SK-MEL-5 (cell line): Measurements from ENCODE around the gene POLR3E. TPM values are rescaled to one million over a fixed set of nuclear protein-coding genes. Genes with fewer than 3 reads are reported as not detected.
"Not testable (repeated sequence)": the region's sequence is repeated elsewhere in the genome, so short reads cannot be mapped to it uniquely, and the experiment has no call there.

Experiments used
- DNase-seq: peaks from one replicate; pipeline ENCODE4 v3.0.0-alpha.2; 2016; ENCODE audit warnings: low read depth, low spot score
- in situ Hi-C: cut with HindIII; loops from 2 replicates; pipeline ENCODE4 v1.10.0; 2016; ENCODE audit warnings: low sequenced_read_pairs, high pct_unique_total_duplicates, low pct_unique_long_range_greater_than_20kb
- total RNA-seq: library from RNA; depleted of rRNA; stranded (reverse); fragments of >200 nt; shearing (Covaris generic); gene quantifications from 2 replicates; pipeline ENCODE4 v1.2.3, GENCODE V29; 2014

The POLR3E gene
- total RNA-seq, 1 experiment from 2014 or later, result 39.3 TPM

GRCh38 chr16:22346483-22346882 lies 49.3 kb downstream of the POLR3E start:
- no peak for DNase-seq
- in situ Hi-C loops, result no loop called here

GRCh38 chr16:22347100-22347820 lies 50.1 kb downstream of the POLR3E start:
- DNase-seq, result no peak
- in situ Hi-C loops, result no loop called here

- in situ Hi-C loops, result no loop called here
- DNase-seq, result no peak
Observed at GRCh38 chr16:22348291-22348690, 51.1 kb downstream of the POLR3E start.

- in situ Hi-C loops, DNase-seq: not testable (repeated sequence)
Observed at GRCh38 chr16:22351017-22351416, 53.8 kb downstream of the POLR3E start.

- no peak for DNase-seq
- in situ Hi-C loops, result no loop called here
Observed at GRCh38 chr16:22352140-22352539, 54.9 kb downstream of the POLR3E start.

- DNase-seq, result no peak
- in situ Hi-C loops, result no loop called here
Observed at GRCh38 chr16:22352723-22353122, 55.5 kb downstream of the POLR3E start.

GRCh38 chr16:22353191-22353919 lies 56.1 kb downstream of the POLR3E start:
- peak; percentile 13 for DNase-seq
- in situ Hi-C loops, result no loop called here

GRCh38 chr16:22353933-22354541 lies 56.8 kb downstream of the POLR3E start:
- in situ Hi-C loops, result no loop called here
- DNase-seq, result no peak

GRCh38 chr16:22355487-22355908 lies 58.3 kb downstream of the POLR3E start:
- DNase-seq, result no peak
- in situ Hi-C loops, result no loop called here

GRCh38 chr16:22356930-22357634 lies 59.9 kb downstream of the POLR3E start:
- DNase-seq, result no peak
- in situ Hi-C loops, result no loop called here

GRCh38 chr16:22357635-22357971 lies 60.4 kb downstream of the POLR3E start:
- in situ Hi-C loops, result no loop called here
- no peak for DNase-seq

GRCh38 chr16:22358000-22358399 lies 60.8 kb downstream of the POLR3E start:
- DNase-seq, result no peak
- in situ Hi-C loops, result no loop called here

- in situ Hi-C loops, result no loop called here
- no peak for DNase-seq
Observed at GRCh38 chr16:22359679-22360078, 62.5 kb downstream of the POLR3E start.

- DNase-seq, result peak; percentile 8
- in situ Hi-C loops, result no loop called here
Observed at GRCh38 chr16:22360963-22361659, 63.9 kb downstream of the POLR3E start.

- in situ Hi-C loops, result no loop called here
- no peak for DNase-seq
Observed at GRCh38 chr16:22364241-22364640, 67.0 kb downstream of the POLR3E start.

- no peak for DNase-seq
- in situ Hi-C loops, result no loop called here
Observed at GRCh38 chr16:22366371-22366770, 69.2 kb downstream of the POLR3E start.

- DNase-seq, result no peak
- in situ Hi-C loops, result no loop called here
Observed at GRCh38 chr16:22366889-22367288, 69.7 kb downstream of the POLR3E start.
